Measurements from ENCODE around the gene TTC34.

Gene TTC34

DNA sequence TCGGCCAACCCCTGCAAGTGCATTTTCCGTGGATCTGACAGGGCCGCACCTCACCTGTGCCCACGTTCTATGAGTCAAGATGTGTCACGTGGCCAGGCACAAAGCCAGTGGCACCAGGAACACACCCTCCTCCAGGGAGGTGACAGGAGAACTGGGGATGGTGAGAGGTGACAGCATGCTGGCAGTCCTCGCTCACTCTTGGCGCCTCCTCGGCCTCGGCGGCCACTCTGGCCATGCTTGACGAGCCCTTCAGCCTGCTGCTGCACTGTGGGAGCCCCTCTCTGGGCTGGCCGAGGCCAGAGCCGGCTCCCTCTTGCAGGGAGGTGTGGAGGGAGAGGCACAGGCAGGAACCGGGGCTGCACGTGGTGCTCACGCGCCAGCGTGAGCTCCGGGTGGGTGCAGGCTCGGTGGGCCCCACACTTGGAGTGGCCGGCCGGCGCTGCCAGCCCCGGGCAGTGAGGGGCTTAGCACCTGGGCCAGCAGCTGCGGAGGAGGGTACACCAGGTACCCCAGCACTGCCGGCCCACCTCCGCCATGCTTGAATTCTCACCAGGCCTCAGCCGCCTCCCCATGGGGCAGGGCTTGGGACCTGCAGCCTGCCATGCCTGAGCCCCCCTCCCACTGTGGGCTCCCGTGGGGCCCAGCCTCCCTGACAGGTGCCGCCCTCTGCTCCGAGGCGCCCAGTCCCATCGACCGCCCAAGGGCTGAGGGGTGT is 11.6 kb upstream of the TTC34 start:
- no peak for DNase-seq (ENCODE audit: low spot score)

GRCh38 chr1:2812136-2812535 is 10.6 kb upstream of the TTC34 start:
- no peak for DNase-seq (ENCODE audit: low spot score)

GRCh38 chr1:2811533-2811918 is 10.0 kb upstream of the TTC34 start:
- DNase-seq (ENCODE audit: low spot score): no peak

GRCh38 chr1:2810899-2811532 is 9.5 kb upstream of the TTC34 start:
- DNase-seq (ENCODE audit: low spot score): no peak

DNA sequence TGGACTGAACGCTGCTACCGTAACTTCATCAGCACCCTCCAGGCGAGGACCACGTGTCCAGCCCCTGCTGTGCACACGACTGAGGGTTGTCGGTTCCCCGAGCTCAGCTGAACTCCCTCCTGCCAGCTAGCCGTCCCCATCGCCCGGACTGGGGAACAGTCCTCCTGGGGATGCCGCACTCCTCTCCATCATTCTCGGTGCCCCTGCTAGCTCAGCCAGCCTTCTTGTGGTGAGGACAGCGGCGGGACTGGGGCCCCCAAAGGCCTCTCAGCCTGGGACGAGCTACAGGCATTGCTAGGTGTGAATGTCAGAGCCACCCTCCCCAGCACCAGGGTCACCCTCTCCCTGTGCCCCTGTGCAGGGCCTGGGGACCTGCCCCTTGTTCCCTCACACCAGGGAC is 8.8 kb upstream of the TTC34 start:
- DNase-seq (ENCODE audit: low spot score): no peak

- DNase-seq (ENCODE audit: low spot score): no peak
These were observed 8.2 kb upstream of the TTC34 start for GRCh38 chr1:2809656-2810055.

GRCh38 chr1:2808831-2809605 is 7.5 kb upstream of the TTC34 start:
- DNase-seq (ENCODE audit: low spot score): no peak

DNA sequence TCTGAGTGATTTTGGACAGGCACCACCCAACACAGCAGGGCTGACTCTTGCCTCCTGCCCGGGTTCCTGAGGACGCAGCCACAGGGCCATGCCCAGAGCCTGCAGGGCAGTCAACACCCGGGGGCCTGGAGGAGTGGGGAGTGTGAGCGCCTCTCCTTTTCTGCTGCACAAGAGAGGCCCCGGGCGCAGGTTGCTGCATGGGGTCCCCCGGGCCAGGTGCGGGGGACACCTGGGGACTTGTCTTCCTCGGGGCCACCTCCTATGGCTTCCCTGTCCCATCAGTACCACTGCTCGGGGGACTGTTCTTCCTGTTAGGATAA is 6.9 kb upstream of the TTC34 start:
- DNase-seq (ENCODE audit: low spot score): no peak

GRCh38 chr1:2807678-2808385 is 6.3 kb upstream of the TTC34 start:
- no peak for DNase-seq (ENCODE audit: low spot score)

- no peak for DNase-seq (ENCODE audit: low spot score)
These were observed 5.5 kb upstream of the TTC34 start for GRCh38 chr1:2807036-2807435.

DNA sequence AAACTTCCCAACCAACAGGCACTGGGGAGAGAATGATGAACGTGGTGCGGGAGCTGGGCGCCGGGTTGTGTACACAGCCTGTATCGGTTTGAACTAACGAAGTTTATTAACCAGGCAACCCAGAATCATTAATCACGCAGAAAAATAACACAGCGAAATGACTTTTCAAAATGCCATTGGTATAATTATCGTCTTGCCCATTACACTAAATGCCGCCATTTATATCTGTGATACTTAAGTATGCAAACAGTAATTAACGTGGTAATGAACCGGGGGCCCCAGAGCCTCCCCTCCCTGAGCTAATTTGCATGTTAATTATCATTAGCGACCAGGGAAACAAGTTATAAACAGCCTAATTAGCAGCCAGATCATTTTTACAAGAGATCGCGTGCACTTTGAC is 5.1 kb upstream of the TTC34 start:
- DNase-seq (ENCODE audit: low spot score): no peak

- no peak for DNase-seq (ENCODE audit: low spot score)
These were observed 4.4 kb upstream of the TTC34 start for GRCh38 chr1:2805801-2806430.

GRCh38 chr1:2804628-2805351 is 3.3 kb upstream of the TTC34 start:
- no peak for DNase-seq (ENCODE audit: low spot score)

DNA sequence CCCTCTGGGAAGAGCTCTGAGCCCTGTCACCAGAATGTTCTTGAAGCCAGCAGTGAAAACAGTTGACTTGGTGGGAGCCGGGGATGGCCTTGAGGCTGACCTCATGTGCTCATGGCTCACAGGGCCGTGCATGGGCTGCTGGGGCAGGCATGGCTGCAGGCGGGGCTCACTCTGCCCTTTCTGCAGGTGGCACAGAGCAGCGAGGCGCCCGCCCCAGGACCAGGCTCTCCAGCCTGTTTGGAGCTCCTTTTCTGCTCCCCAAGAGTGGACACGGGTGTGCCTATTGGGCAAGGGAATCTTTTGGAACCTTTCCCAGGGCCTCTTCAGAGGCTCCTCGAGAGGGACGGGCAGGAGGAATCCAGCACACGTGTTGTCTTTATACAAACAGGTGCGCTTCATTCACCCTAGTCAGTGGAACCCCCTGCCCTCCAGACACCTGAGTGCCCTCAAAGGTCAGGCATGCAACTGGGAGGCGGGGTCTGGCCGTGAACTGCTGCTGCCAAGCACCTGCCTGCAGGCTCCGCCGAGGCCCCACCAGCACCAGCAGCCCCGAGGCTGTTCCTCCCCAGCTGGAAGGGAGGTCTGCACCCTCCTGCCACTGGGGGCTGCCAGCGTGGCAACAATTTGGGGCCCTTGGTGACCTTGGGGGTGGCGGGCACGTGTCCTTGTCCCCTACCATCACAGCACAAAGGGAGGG is 2.6 kb upstream of the TTC34 start:
- DNase-seq (ENCODE audit: low spot score): no peak

DNA sequence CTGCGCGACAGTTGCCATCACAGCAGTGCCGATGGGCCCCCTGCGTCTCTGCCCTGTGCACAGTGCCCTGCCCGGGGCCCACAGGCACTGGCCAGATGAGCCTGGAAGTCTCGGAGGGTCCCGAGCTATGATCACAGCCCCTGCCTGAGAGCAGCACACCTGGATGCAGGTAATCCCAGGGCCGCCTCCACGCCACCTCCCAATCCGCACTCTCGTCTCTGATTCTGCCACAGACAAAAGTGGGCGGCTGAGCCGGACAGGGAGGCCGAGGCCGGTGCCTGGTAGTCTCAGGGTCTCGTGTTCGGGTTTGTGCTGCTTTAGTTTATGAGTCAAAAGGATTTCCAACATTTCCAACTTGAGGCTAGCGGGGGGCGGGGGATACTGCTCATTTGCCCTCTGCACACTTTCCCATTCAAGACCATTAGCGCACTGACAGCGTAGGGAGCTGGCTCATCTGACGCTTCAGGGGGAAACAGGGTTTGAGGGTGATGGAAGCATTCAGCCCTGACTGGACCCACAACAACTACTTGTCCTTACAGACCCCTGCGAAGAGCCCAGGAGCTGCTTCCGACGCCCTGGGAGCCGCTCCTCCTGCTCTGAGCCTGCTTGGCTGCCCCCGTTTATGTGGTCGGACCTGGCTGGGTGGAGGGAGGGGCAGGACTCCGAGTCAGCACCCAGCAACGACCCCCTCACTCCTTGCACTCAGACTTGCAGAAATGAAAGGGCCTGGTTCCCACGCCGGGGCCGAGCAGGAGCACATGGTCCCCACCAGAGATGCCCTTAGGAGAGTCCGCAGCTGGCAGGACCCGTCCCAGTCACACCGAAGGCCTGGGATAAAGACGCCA is 1.8 kb upstream of the TTC34 start:
- no peak for DNase-seq (ENCODE audit: low spot score)

GRCh38 chr1:2802421-2802961 is 998 bp upstream of the TTC34 start:
- DNase-seq (ENCODE audit: low spot score): no peak

- no peak for DNase-seq (ENCODE audit: low spot score)
These were observed 447 bp downstream of the TTC34 start for GRCh38 chr1:2801046-2801445.

- DNase-seq (ENCODE audit: low spot score): no peak
These were observed 838 bp downstream of the TTC34 start for GRCh38 chr1:2800664-2801045.

- DNase-seq (ENCODE audit: low spot score): no peak
These were observed 1.5 kb downstream of the TTC34 start for GRCh38 chr1:2799811-2800663.
